Naive B cell (primary cell): ENCODE data around the gene DOCK2. TPM values are rescaled to one million over a fixed set of nuclear protein-coding genes. Genes with fewer than 3 reads are reported as not detected.
"Not testable (repeated sequence)": the region's sequence is repeated elsewhere in the genome, so short reads cannot be mapped to it uniquely, and the experiment has no call there.

ENCODE experiments used
- ATAC-seq, 2 donors: fragments of 150-1000 bp; cut with Tn5 transposase; 2 replicates each; pipeline ENCODE4 v1.10.0; 2021; ENCODE audit warnings: low read depth in 2 of 2, mild to moderate bottlenecking in 2 of 2, moderate library complexity in 2 of 2
- DNase-seq: peaks from one replicate; pipeline ENCODE4 v3.0.0; 2022
- H3K27ac Mint-ChIP-seq, 6 donors: one replicate each; pipeline ENCODE4 v1.8.0; 2020 to 2022; ENCODE audit warnings: mild to moderate bottlenecking in 6 of 6, mixed read lengths in 6 of 6, moderate library complexity in 5 of 6, inconsistent platforms in 2 of 6
- H3K27me3 Mint-ChIP-seq, 3 donors: one replicate each; pipeline ENCODE4 v1.8.0; 2021 to 2022; ENCODE audit warnings: mixed read lengths in 3 of 3, mild to moderate bottlenecking in 1 of 3
- H3K36me3 Mint-ChIP-seq, 2 donors: one replicate each; pipeline ENCODE4 v1.8.0; 2020 to 2022; ENCODE audit warnings: mixed read lengths in 2 of 2, inconsistent platforms in 1 of 2, mild to moderate bottlenecking in 1 of 2
- H3K4me1 Mint-ChIP-seq, 3 donors: one replicate each; pipeline ENCODE4 v1.8.0; 2020 to 2022; ENCODE audit warnings: mixed read lengths in 3 of 3, inconsistent platforms in 1 of 3, mild to moderate bottlenecking in 1 of 3, moderate library complexity in 1 of 3
- H3K4me3 Mint-ChIP-seq, 8 donors: one replicate each; pipeline ENCODE4 v1.8.0; 2020 to 2022; ENCODE audit warnings: mild to moderate bottlenecking in 8 of 8, mixed read lengths in 8 of 8, moderate library complexity in 8 of 8, inconsistent platforms in 2 of 8
- H3K9me3 Mint-ChIP-seq, 7 donors: one replicate each; pipeline ENCODE4 v1.8.0; 2020 to 2022; ENCODE audit warnings: mixed read lengths in 7 of 7, mild to moderate bottlenecking in 5 of 7, inconsistent platforms in 2 of 7, moderate library complexity in 1 of 7
- polyA plus RNA-seq, 6 donors: library from polyadenylated mRNA; unstranded; fragments of 300-500 nt; fragmentation: Illumina TruSeq; gene quantifications; one replicate each; pipeline ENCODE4 v1.2.3, GENCODE V29; 2021; ENCODE audit warnings: low read depth in 6 of 6

DOCK2 gene
- polyA plus RNA-seq, 6 donors from 2014 or later: 62.1 to 165 (median 106) TPM

DNA sequence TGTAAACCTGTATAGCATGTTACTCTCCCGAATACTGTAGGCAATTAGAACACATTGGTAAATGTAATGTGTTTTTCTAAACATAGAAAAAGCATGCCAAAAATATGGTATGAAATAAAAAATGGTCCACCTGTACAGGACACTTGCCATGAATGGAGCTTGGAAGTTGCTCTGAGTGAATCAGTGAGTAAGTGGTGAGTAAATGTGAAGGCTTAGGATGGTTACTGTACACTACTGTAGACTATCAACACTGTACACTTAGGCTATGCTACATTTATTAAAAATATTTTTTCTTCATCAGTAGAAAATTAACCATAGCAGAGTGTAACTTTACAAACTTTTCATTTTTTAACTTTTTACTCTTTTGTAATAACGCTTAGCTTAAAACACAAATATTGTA is 301.4 kb downstream of the DOCK2 start:
- H3K9me3 Mint-ChIP-seq: no peaks in the 10 kb centered on the region
- peak overlapping the region in 1 of 6 donors; percentile 29 for H3K27ac Mint-ChIP-seq
- ATAC-seq (no peak), DNase-seq (no peak)
- no peaks in the 10 kb centered on the region for H3K27me3 Mint-ChIP-seq
- H3K36me3 Mint-ChIP-seq: peaks cover 7 to 21% of the 10 kb centered on the region in 2 donors
- peaks cover 23 to 36% (median 24%) of the 10 kb centered on the region in 3 donors for H3K4me1 Mint-ChIP-seq
- no peak overlapping the region for H3K4me3 Mint-ChIP-seq

- peaks cover 7 to 21% of the 10 kb centered on the region in 2 donors for H3K36me3 Mint-ChIP-seq
- DNase-seq (no peak), ATAC-seq (no peak)
- peaks cover 19 to 29% (median 28%) of the 10 kb centered on the region in 3 donors for H3K4me1 Mint-ChIP-seq
- H3K27ac Mint-ChIP-seq: no peak overlapping the region
- H3K27me3 Mint-ChIP-seq: no peaks in the 10 kb centered on the region
- no peak overlapping the region for H3K4me3 Mint-ChIP-seq
- no peaks in the 10 kb centered on the region for H3K9me3 Mint-ChIP-seq
Measured at GRCh38 chr5:169939731-169940130, 302.7 kb downstream of the DOCK2 start.

GRCh38 chr5:169941542-169941941 is 304.5 kb downstream of the DOCK2 start:
- Mint-ChIP-seq H3K4me1 (peaks cover 13 to 26% (median 18%) of the 10 kb centered on the region in 3 donors), H3K27me3 (no peaks in the 10 kb centered on the region), H3K36me3 (peaks cover 7 to 21% of the 10 kb centered on the region in 2 donors), H3K27ac (peak overlapping the region in 1 of 6 donors; percentile 82), H3K9me3 (no peaks in the 10 kb centered on the region), H3K4me3 (no peak overlapping the region)
- ATAC-seq: no peak
- no peak for DNase-seq

DNA sequence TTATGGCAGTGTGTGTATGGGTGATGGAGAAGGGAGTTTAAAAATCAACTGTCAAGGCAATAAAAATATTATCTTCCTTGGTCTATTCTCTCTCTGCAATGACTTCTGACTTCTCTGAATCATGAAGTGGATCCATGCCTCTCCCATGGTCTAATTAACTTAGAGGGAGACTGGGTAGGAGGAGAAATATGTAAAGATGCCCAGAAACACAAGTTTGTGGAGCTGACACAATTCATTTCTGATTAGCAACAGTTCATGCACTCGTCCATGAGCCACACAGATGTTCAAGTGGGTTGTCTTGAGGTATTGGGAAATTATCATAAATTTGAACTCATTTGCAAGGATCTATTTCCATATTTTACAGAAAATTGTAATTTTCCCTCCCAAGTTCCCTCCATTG is 305.1 kb downstream of the DOCK2 start:
- H3K9me3 Mint-ChIP-seq: no peaks in the 10 kb centered on the region
- H3K27me3 Mint-ChIP-seq: no peaks in the 10 kb centered on the region
- H3K4me1 Mint-ChIP-seq: peaks cover 9 to 26% (median 22%) of the 10 kb centered on the region in 3 donors
- H3K27ac Mint-ChIP-seq: peak overlapping the region in 2 of 6 donors; percentile 11 to 69
- H3K36me3 Mint-ChIP-seq: peaks cover 12 to 15% of the 10 kb centered on the region in 2 donors
- no peak for DNase-seq
- ATAC-seq: no peak
- H3K4me3 Mint-ChIP-seq: no peak overlapping the region

DNA sequence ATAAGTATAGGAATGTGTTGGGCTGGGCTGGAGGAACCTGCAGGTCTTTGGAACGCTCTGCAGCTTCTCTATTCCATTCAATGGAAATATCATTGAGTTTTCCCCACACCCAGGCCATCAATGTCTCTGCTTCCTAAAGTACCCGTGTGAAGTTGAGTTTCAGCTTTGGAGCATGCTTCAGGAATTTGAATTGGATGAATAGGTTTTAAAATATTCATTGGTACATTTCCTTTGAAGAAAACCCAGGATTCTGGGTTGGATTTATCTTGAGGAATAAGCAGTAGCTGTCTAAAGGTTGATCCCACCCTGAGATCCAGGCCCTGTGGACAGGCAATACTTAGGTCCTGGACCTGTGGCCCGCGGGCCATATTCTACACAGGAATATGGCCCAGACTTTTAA is 306.0 kb downstream of the DOCK2 start:
- no peak overlapping the region for H3K4me3 Mint-ChIP-seq
- peaks cover 9 to 26% (median 24%) of the 10 kb centered on the region in 3 donors for H3K4me1 Mint-ChIP-seq
- peaks cover 12 to 18% of the 10 kb centered on the region in 2 donors for H3K36me3 Mint-ChIP-seq
- no peak for ATAC-seq
- no peaks in the 10 kb centered on the region for H3K9me3 Mint-ChIP-seq
- no peak overlapping the region for H3K27ac Mint-ChIP-seq
- H3K27me3 Mint-ChIP-seq: no peaks in the 10 kb centered on the region
- DNase-seq: no peak

DNA sequence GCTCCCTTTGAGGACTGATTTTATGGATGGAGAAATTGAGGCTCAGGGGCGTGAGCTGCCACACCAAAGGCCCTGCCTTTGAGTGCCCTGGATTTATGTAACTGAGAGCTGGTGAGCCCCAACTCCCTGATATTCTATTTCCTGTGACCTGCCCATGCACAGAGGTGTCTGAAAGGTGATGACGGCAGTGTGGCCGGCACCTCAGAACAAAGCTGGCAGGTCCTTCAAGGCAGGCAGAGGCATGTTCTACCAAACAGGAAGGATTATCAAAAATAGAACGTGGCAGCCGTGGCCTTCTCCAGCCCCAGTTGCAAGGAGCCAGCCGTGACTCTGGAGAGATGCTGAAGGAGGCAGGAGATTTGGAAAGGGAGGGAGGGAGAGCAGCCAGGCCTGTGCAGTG is 307.0 kb downstream of the DOCK2 start:
- Mint-ChIP-seq H3K27ac (peak overlapping the region in 5 of 6 donors; percentile 50 to 83 (median 59)), H3K9me3 (no peaks in the 10 kb centered on the region), H3K4me1 (peaks cover 9 to 29% (median 28%) of the 10 kb centered on the region in 3 donors), H3K36me3 (peaks cover 12 to 16% of the 10 kb centered on the region in 2 donors), H3K27me3 (no peaks in the 10 kb centered on the region), H3K4me3 (peak overlapping the region in 2 of 8 donors; percentile 25 to 60)
- DNase-seq (no peak), ATAC-seq (no peak)

DNA sequence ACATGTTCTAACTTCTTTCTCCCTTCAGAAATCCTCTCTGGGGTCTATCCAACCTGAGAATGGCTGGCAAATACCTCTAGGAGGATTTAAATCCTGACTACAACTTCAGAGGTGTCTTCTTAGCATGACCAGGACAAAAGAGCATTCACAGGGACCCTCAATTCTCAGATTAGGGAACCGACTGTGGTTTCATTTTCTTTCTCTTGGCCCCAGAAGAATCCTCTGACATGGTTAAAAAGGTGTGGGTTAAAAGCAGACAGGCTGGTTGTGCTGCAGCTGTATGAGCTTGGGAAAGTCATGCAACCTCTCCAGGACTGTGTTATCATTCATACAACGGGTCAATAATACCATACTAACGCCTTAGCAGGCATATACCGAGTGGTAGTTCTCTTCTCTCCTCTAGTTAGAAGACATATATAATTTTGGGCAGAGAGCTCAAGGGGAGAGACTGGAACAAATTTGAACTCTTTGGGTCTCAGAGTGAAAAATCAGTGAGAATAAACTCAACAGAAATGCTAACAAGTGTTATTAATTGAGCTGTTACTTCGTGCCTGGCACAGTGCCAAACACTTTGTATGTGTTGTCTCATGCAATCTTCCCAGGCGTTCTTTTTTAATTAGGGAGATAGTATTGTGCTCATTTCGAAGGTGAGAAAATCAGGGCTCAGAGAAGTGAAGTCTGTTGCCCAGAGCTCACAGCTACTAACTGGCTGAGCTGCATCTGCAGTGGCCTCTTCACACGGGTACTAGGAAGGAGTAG is 308.0 kb downstream of the DOCK2 start:
- peak overlapping the region in 4 of 6 donors; percentile 1 to 52 (median 28) for H3K27ac Mint-ChIP-seq
- peaks cover 9 to 35% (median 28%) of the 10 kb centered on the region in 3 donors for H3K4me1 Mint-ChIP-seq
- no peak for ATAC-seq
- no peak for DNase-seq
- peaks cover 12% of the 10 kb centered on the region in 2 donors for H3K36me3 Mint-ChIP-seq
- H3K9me3 Mint-ChIP-seq: no peaks in the 10 kb centered on the region
- H3K27me3 Mint-ChIP-seq: no peaks in the 10 kb centered on the region
- no peak overlapping the region for H3K4me3 Mint-ChIP-seq

- DNase-seq: no peak
- Mint-ChIP-seq H3K36me3 (peaks cover 12% of the 10 kb centered on the region in 2 donors), H3K27ac (peak overlapping the region in 2 of 6 donors; percentile 39 to 72), H3K4me3 (no peak overlapping the region), H3K27me3 (no peaks in the 10 kb centered on the region), H3K9me3 (no peaks in the 10 kb centered on the region), H3K4me1 (peaks cover 9 to 42% (median 28%) of the 10 kb centered on the region in 3 donors)
- no peak for ATAC-seq
Measured at GRCh38 chr5:169945831-169946261, 308.8 kb downstream of the DOCK2 start.

DNA sequence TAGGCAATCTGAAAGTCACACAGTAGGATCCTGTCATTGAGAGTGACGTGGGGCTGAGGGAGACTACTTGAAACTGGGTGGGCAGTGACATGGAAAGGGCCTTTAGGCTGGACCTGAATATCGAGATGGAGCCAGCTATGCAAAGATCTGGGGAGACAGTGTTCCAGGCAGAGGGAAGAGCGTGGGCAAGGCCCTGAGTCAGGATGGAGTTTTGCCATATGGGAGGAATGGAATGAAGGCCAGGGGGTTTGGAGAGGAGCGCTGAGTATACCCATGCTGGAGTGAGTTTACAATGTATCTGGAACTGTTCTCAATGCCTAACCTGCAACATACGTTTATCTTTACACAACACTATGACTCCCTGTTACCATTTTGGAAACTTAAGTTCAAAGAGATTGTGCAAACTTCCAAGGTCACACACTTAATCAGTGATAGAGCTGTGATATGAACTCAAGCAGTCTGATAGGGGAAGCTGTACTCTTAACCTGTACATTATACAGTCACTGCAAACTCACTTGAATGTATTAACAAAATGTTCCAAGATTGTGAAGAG is 309.7 kb downstream of the DOCK2 start:
- Mint-ChIP-seq H3K27me3 (no peaks in the 10 kb centered on the region), H3K27ac (peak overlapping the region in 2 of 6 donors; percentile 13 to 19), H3K36me3 (peaks cover 11 to 12% of the 10 kb centered on the region in 2 donors), H3K9me3 (no peaks in the 10 kb centered on the region), H3K4me1 (peaks cover 6 to 46% (median 33%) of the 10 kb centered on the region in 3 donors), H3K4me3 (no peak overlapping the region)
- no peak for DNase-seq
- no peak for ATAC-seq

GRCh38 chr5:169950333-169950732 is 313.3 kb downstream of the DOCK2 start:
- DNase-seq (no peak), ATAC-seq (no peak)
- H3K9me3 Mint-ChIP-seq: no peaks in the 10 kb centered on the region
- no peak overlapping the region for H3K27ac Mint-ChIP-seq
- H3K4me1 Mint-ChIP-seq: peaks cover 0 to 39% (median 27%) of the 10 kb centered on the region in 3 donors
- peaks cover 15 to 18% of the 10 kb centered on the region in 2 donors for H3K36me3 Mint-ChIP-seq
- no peaks in the 10 kb centered on the region for H3K27me3 Mint-ChIP-seq
- no peak overlapping the region for H3K4me3 Mint-ChIP-seq

DNA sequence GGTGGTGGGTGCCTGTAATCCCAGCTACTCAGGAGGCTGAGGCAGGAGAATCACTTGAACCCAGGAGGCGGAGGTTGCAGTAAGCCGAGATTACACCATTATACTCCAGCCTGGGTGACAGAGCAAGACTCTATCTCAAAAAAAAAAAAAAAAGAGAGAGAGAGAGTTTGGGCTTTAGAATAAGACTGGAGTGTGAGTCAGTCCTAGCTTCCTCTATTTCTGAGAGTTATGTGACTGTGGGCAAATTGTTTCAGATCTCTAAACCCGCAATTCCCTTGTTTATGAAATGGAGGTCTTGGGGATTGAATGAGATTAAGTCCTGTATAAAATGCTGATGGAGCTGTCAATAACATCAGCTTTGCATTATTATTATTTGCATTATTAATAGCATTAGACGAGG is 316.1 kb downstream of the DOCK2 start:
- not testable (repeated sequence) for DNase-seq, H3K27ac Mint-ChIP-seq, ATAC-seq, H3K4me3 Mint-ChIP-seq, H3K36me3 Mint-ChIP-seq, H3K9me3 Mint-ChIP-seq, H3K27me3 Mint-ChIP-seq
- H3K4me1 Mint-ChIP-seq: peaks cover 0 to 32% (median 13%) of the 10 kb centered on the region in 3 donors

GRCh38 chr5:169954786-169955185 is 317.7 kb downstream of the DOCK2 start:
- Mint-ChIP-seq H3K9me3 (no peaks in the 10 kb centered on the region), H3K27ac (peak overlapping the region in 2 of 6 donors; percentile 41 to 62), H3K27me3 (no peaks in the 10 kb centered on the region), H3K36me3 (peaks cover 5 to 8% of the 10 kb centered on the region in 2 donors), H3K4me3 (no peak overlapping the region), H3K4me1 (peaks cover 0 to 25% (median 14%) of the 10 kb centered on the region in 3 donors)
- ATAC-seq (no peak), DNase-seq (no peak)

DNA sequence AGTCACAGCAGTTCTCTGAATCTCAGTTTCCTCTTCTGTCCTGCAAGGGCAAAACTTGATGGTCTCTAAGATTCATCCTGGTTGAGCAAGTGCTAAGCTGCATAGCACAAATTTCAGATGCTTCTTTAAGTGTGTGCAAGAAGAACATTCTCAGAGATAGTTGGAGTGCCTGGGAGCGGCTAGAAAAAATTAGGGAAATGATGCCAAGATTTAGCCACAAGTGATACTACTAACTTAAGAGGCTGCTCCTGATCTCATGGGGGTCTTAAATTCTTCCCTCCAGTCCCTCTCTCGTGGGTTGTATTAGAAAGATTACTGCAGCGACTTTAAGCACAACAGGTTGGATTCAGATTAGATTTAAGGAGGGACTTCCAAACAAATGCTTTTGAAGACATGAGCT is 319.1 kb downstream of the DOCK2 start:
- H3K36me3 Mint-ChIP-seq: peaks cover 5 to 8% of the 10 kb centered on the region in 2 donors
- no peaks in the 10 kb centered on the region for H3K9me3 Mint-ChIP-seq
- H3K4me3 Mint-ChIP-seq: no peak overlapping the region
- no peak overlapping the region for H3K27ac Mint-ChIP-seq
- no peak for DNase-seq
- peaks cover 0 to 13% (median 12%) of the 10 kb centered on the region in 3 donors for H3K4me1 Mint-ChIP-seq
- no peaks in the 10 kb centered on the region for H3K27me3 Mint-ChIP-seq
- no peak for ATAC-seq

DNA sequence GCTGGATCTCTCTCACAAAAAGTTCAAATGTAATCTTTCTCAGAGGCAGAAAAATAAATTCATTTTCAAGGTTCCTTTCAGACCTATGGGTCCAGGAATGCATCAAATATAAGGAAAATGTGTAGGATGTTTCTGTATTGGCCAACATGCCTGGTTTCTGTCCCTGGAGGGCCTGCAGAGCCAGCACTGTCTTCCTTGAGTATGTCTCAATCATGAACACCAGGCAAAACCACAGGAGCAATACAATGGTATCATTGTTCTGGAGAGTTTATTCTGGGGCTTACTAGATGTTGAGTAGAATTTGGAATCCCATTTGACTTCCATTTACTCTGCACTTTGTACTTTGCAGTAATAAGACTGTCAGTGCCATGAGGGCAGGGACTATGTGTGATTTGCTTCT is 319.7 kb downstream of the DOCK2 start:
- H3K27me3 Mint-ChIP-seq: no peaks in the 10 kb centered on the region
- H3K4me1 Mint-ChIP-seq: peaks cover 0 to 12% (median 8%) of the 10 kb centered on the region in 3 donors
- H3K9me3 Mint-ChIP-seq: no peaks in the 10 kb centered on the region
- no peak overlapping the region for H3K27ac Mint-ChIP-seq
- ATAC-seq (no peak), DNase-seq (no peak)
- peaks cover 5 to 8% of the 10 kb centered on the region in 2 donors for H3K36me3 Mint-ChIP-seq
- H3K4me3 Mint-ChIP-seq: no peak overlapping the region
